ENCODE measurements around the gene TESK1.

- TF ChIP-seq CTCF (IDR thresholded peaks at IDR 0.05) = peak; percentile 88 to 98 (median 96)
- peak; percentile 75 to 90 for TF ChIP-seq POLR2A (IDR thresholded peaks at IDR 0.05)
Observed at GRCh38 chr9:35603986-35604577, 980 bp upstream of the TESK1 start.
